ENCODE data around the gene ZNF609. TPM values are rescaled to one million over a fixed set of nuclear protein-coding genes. Genes with fewer than 3 reads are reported as not detected.

ZNF609 gene
- total RNA-seq, 1 donor from 2014 or later: 21.5 TPM

- Mint-ChIP-seq H3K27me3 (ENCODE audit: insufficient read depth, low read depth) (no peaks in the 10 kb centered on the region), H3K4me3 (no peak overlapping the region), H3K9me3 (no peaks in the 10 kb centered on the region), H3K27ac (no peak overlapping the region), H3K4me1 (no peaks in the 10 kb centered on the region), H3K36me3 (peaks cover 15% of the 10 kb centered on the region)
- Histone ChIP-seq H3K36me3 (no peaks in the 10 kb centered on the region), H3K4me1 (no peaks in the 10 kb centered on the region), H2AFZ (replicated peaks) (no peak overlapping the region), H3K4me3 (no peak overlapping the region), H3K79me2 (ENCODE audit: low read depth) (no peaks in the 10 kb centered on the region), H3K4me2 (no peak overlapping the region), H3K9me3 (ENCODE audit: low read depth) (no peaks in the 10 kb centered on the region), H4K20me1 (ENCODE audit: low read depth) (no peaks in the 10 kb centered on the region), H3K9ac (no peak overlapping the region), H3K27me3 (no peaks in the 10 kb centered on the region), H3F3A (ENCODE audit: low read depth) (no peaks in the 10 kb centered on the region), H3K27ac (no peak overlapping the region)
- no peak for DNase-seq (ENCODE audit: low spot score)
- TF ChIP-seq EZH2 (IDR thresholded peaks at IDR 0.05) (no peak), EZH2phosphoT487 (IDR thresholded peaks at IDR 0.05) (no peak), CTCF (IDR thresholded peaks at IDR 0.05) (no peak)
Measured at GRCh38 chr15:64712353-64712752, 252.0 kb downstream of the ZNF609 start.

- H3K27ac Mint-ChIP-seq: no peak overlapping the region
- TF ChIP-seq CTCF (IDR thresholded peaks at IDR 0.05): no peak
- no peak for TF ChIP-seq EZH2 (IDR thresholded peaks at IDR 0.05)
- TF ChIP-seq EZH2phosphoT487 (IDR thresholded peaks at IDR 0.05): no peak
- H3K9me3 Mint-ChIP-seq: no peaks in the 10 kb centered on the region
- Histone ChIP-seq H3K36me3 (no peaks in the 10 kb centered on the region), H3K79me2 (ENCODE audit: low read depth) (no peaks in the 10 kb centered on the region), H3K9ac (no peak overlapping the region), H3K4me2 (no peak overlapping the region), H3K27ac (no peak overlapping the region), H2AFZ (replicated peaks) (no peak overlapping the region), H4K20me1 (ENCODE audit: low read depth) (no peaks in the 10 kb centered on the region), H3K27me3 (no peaks in the 10 kb centered on the region), H3K4me3 (no peak overlapping the region), H3K9me3 (ENCODE audit: low read depth) (no peaks in the 10 kb centered on the region), H3F3A (ENCODE audit: low read depth) (no peaks in the 10 kb centered on the region), H3K4me1 (no peaks in the 10 kb centered on the region)
- DNase-seq (ENCODE audit: low spot score): no peak
- peaks cover 4% of the 10 kb centered on the region for H3K4me1 Mint-ChIP-seq
- H3K4me3 Mint-ChIP-seq: no peak overlapping the region
- no peaks in the 10 kb centered on the region for H3K27me3 Mint-ChIP-seq (ENCODE audit: insufficient read depth, low read depth)
- H3K36me3 Mint-ChIP-seq: peaks cover 17% of the 10 kb centered on the region
Measured at GRCh38 chr15:64713592-64713991, 253.2 kb downstream of the ZNF609 start.

- Mint-ChIP-seq H3K36me3 (peaks cover 20% of the 10 kb centered on the region), H3K27ac (no peak overlapping the region), H3K4me3 (no peak overlapping the region), H3K9me3 (no peaks in the 10 kb centered on the region), H3K4me1 (peaks cover 9% of the 10 kb centered on the region), H3K27me3 (ENCODE audit: insufficient read depth, low read depth) (no peaks in the 10 kb centered on the region)
- H3K4me2 ChIP-seq: no peak overlapping the region
- no peaks in the 10 kb centered on the region for H3K4me1 ChIP-seq
- no peaks in the 10 kb centered on the region for H4K20me1 ChIP-seq (ENCODE audit: low read depth)
- no peak overlapping the region for H2AFZ ChIP-seq (replicated peaks)
- no peak overlapping the region for H3K9ac ChIP-seq
- TF ChIP-seq EZH2phosphoT487 (IDR thresholded peaks at IDR 0.05): no peak
- TF ChIP-seq EZH2 (IDR thresholded peaks at IDR 0.05): no peak
- no peak for TF ChIP-seq CTCF (IDR thresholded peaks at IDR 0.05)
- no peaks in the 10 kb centered on the region for H3F3A ChIP-seq (ENCODE audit: low read depth)
- no peaks in the 10 kb centered on the region for H3K79me2 ChIP-seq (ENCODE audit: low read depth)
- DNase-seq (ENCODE audit: low spot score): no peak
- H3K36me3 ChIP-seq: no peaks in the 10 kb centered on the region
- H3K4me3 ChIP-seq: no peak overlapping the region
- H3K27me3 ChIP-seq: no peaks in the 10 kb centered on the region
- H3K27ac ChIP-seq: no peak overlapping the region
- no peaks in the 10 kb centered on the region for H3K9me3 ChIP-seq (ENCODE audit: low read depth)
Measured at GRCh38 chr15:64716452-64716851, 256.1 kb downstream of the ZNF609 start.

Data from neural progenitor cell (in vitro differentiated cells).